HG03280 (cell line): ENCODE measurements around the gene GNL2.
"Not testable (repeated sequence)": the region's sequence is repeated elsewhere in the genome, so short reads cannot be mapped to it uniquely, and the experiment has no call there.

Experiments used
- ATAC-seq: cut with Tn5 transposase; IDR thresholded peaks from one replicate; pipeline ENCODE4 v1.9.1; 2021; ENCODE audit warnings: mild to moderate bottlenecking, moderate library complexity; ENCODE audit not compliant: unreplicated experiment

The GNL2 gene

DNA sequence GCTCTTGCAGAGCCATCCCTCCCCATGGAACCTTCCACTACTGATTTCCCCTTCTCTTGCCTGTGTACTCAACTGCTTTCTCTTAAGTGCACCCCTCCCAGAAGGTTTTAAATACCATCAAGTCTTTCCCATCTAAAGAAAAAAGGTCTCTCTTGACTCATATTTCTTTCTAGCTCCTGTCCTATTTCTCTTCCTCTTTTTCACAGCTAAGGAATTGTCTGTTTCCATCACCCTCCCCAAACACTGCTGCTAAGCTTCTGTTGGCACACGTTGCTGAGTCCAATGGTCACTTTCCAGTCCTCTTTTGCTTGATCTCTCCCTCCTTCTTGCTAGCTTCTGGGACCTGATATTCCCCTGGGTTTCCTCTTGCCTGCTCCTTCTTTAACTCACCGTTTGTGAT lies 13.3 kb upstream of the GNL2 start:
- no peak for ATAC-seq

DNA sequence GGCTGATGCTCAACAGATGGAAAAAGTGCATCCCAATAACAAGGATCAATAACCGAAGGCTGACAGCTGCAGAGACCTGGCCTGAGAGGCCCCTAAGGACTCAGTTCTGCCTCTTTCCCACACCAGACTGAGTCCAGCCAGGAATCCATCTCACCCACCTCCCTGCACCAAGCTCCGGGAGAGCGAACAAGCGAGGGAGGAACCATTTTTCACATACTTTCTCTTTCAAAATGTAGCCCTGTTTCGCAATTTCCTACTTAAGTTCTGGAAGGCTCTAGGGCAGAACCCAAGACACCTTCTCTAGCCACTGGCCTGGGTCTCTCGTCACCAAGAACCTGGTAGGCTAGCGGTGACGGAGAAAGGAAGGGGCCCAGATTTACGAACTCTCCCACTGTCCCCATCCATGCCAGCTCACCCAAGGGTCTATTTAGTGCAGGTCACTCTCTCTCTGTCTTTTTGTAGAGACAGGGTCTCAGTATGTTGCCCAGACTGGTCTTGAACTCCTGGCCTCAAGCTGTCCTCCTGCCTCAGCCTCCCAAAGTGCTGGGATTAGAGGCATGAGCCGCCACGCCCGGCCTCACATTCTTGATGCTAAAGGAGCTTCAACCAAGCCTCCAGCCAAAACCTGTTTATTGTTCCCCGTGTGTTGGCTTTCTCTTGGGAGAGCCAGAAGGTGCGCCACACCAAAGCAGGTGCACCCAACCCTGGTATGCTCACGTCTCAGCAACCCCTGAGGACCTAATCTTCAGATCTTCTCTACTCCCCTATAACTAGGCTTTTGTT lies 10.9 kb upstream of the GNL2 start:
- no peak for ATAC-seq

DNA sequence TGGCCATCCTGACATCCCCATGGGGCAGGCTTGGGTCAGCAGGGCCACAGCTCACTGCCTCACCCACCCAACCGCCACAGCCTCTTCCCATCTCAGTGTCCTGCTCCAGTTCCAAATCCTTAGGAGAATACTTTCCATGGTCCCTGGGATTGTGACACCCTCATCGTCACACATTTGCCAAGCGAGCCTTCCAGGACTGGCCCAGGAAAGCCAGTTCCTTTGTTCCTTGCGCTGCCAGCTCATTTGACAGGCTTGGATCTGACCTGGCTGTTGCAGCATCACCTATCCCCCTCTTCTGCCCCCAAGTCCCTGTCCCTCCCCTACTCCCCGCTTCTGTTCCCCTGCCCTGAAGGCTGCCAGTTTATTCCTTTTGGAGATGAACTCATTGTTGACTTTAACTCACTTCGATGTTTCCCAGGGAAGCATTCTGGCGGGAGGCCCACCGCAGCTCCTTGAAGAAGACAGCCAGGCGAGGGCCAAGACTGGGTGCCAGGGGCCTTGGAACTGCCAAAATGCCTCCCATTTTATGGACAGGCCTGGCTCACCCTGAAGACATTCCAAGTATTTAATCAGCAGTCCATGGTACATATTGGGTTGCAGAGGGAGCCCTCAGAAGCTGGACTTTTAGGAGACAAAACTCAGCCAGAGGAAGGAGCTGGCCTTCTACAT lies 10.2 kb upstream of the GNL2 start:
- no peak for ATAC-seq

DNA sequence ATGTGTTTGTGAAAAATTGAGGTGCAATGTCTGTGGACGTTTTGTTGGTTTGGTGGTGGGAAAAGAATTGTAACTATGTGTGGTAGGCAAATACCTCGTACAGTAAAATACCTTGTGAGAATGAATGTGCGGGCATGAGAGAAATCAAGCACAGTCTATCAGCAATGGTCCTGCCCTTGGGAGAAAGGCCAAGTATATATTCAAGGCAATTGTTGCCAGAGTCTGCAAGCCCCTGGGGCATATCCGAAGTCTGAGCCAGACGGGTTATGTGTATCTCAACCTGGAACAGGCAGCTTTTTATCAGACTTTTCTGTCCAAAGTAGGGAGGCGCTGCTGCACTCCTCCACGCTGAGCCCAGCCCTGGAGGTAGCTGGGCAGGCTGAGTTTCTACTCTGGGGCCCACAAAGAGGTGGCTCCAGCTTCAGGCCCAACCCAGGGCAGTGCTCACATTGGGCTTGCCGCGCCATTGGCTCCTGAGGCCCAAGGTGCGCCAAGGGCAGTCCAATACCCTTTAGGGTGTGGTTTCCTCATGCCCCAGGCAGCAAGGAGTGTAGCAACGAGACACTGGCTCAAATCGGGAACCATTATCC lies 9.4 kb upstream of the GNL2 start:
- no peak for ATAC-seq

DNA sequence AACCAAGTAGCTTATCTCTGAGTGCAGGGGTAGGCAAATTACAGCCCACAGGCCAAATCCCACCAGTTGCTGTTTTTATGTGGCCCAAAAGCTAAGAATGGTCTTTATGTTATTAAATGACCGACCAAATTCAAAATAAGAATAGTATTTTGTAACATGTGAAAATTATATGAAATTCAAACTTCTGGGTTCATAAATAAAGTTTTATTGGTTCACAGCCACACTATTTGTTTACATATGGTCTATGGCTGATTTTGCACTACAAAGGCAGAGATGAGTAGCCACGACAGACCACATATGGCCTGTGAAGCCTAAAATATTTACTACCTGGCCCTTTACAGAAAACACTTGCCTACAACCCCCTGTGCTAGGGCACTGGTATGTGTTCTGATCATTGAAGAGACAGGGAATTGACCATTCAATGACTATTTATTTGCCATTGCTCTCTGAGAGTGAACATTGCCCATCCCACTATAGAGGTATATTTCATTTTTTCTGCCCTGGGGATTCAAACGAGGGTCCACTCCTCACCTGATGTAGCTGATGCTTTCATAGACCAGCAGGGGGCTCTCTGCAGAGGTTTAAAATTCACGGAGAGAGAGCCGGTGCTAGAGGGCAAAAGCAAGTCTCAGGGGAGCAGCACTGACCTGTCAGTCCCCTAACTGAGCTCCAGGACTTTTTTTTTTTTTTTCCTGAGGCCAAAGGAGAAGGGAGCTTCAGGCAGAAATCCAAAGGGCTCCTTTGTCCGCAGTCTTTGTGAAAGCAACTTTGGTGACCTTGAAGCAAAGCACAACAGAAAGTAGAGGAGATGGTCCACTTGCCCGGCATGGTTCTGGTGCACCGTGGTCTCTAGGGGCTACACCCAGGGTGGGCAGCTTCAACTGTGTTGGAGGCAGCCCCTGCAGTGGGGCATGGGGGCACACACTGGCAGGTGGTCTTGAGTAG lies 7.3 kb upstream of the GNL2 start:
- no peak for ATAC-seq

DNA sequence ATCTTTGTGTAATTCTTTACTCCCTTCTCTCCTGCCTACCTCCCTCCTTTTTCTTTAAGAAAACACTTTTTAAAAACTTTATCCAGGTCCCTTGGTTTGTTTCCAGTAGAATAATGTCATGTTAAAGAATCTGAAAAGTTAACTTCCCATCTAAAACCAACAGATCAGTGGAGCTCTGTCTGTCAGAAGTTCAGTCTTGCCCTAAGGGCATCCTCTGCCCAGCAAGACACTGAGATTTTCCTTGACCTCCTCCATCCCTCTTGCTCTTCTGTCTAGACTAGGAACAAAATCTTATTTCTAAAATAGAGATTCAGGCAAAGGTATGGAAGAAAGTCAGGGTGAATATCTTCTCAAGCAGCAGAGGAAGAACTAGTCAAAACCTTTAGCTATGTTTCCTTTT lies 5.7 kb upstream of the GNL2 start:
- ATAC-seq, result no peak

DNA sequence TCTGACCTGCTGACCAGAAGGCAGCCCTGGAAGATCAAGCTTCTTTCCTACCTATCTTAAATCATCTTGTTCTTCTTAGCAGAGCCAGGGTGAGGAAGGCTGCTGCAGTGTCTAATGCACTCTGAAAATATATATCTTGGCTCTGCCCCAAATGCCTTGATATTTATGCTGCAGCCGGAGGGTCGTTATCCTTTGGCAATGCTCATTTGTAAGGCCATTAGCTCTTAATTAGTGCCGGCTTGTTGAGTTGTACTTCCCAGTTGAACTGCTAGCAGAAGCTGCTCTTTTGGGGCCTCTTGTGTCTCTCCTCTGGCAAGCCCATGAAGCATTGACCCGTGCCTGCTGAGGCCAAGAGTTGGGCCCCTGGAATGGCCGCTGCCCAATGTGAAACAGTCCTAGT lies 4.2 kb upstream of the GNL2 start:
- ATAC-seq, result no peak

DNA sequence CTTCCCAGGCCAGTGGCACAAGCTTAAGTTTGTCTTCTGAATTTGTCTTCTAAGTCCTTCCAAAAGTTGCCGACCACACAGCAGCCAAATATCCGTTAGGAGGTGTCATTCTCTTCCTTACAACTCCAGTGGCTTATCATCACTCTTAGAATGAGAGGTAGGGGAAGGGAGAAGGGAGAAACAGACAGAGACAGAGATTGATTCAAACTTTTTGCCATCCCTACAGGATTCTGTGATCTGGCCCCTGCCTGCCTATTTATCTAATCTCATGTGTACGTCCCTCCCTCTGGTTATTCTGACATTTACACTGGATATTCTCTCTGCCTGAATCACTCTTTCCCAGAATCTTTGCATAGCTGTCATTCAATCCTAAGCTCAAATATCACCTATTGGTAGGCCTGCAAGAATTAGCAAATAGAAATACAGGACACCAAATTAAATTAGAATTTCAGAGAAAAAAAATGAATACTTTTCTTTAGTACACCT lies 488 bp upstream of the GNL2 start:
- ATAC-seq, result peak; percentile 5

DNA sequence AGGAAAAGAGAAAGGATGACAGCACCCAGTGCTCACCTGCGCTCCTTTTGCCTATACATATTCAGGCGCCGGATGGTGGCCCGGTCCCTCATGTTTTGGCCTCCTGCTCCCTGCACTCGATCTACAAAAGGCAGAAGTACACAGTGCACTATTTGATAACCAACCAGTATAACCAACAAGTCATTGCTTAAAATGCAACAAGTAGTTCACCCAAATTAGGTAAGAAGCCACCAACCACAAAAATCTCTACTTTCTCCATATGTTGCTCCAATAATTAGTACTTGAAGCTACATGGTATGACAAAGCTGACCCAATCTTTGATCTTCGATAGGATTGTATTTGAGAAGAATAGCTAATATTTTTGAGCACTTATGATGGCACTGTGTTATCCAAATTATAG lies 2.0 kb downstream of the GNL2 start:
- no peak for ATAC-seq

DNA sequence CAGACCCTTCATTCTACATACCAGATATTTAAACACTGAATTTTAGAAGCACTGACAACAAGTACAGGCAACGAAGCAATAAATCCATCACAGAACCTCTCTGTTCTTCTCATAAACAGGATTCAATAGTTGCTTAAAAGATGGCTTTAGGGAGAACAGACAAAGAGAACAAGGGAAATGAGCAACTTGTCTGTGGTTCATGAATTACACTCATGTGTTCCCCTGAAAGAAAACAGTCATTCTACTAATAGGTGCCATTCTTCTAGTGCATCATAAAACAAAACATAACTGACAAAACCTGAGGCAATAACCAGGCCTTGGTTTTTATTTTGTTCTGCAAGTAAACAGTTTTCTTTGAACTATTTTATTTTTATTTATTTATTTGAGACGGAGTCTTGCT lies 6.8 kb downstream of the GNL2 start:
- no peak for ATAC-seq

DNA sequence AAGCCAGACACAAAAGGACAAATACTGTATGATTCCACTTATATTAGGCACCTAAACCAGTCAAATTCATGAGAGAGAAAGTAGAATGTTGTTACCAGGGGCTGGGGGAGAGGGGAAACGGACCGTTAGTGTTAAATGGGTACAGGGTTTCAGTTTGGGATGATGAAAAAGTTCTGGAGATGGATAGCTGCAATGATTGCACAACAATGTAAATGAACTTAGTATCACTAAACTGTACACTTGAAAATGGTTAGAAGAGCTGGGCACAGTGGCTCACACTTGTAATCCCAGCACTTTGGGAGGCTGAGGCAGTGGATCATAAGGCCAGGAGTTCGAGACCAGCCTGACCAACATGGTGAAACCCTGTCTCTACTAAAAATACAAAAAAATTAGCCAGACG lies 11.2 kb downstream of the GNL2 start:
- not testable (repeated sequence) for ATAC-seq

DNA sequence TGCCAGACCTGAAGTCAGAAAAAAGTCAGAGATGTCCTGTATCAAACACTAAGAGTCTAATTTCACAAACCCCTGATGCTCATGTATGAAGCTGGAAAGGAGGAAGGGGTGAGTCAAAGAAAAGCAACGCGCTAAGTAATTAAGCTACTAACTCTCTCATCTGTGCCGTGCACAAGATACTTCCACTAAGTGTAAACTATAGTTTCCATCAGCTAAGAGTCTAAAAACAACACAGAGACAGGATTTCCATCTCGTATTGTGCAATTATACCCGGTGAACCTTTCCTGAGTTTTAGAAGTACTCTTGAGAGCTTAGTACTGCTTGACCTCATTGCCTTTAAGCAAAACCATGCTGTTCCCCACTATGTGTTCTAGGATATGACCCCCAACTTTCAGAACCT lies 20.0 kb downstream of the GNL2 start:
- no peak for ATAC-seq

DNA sequence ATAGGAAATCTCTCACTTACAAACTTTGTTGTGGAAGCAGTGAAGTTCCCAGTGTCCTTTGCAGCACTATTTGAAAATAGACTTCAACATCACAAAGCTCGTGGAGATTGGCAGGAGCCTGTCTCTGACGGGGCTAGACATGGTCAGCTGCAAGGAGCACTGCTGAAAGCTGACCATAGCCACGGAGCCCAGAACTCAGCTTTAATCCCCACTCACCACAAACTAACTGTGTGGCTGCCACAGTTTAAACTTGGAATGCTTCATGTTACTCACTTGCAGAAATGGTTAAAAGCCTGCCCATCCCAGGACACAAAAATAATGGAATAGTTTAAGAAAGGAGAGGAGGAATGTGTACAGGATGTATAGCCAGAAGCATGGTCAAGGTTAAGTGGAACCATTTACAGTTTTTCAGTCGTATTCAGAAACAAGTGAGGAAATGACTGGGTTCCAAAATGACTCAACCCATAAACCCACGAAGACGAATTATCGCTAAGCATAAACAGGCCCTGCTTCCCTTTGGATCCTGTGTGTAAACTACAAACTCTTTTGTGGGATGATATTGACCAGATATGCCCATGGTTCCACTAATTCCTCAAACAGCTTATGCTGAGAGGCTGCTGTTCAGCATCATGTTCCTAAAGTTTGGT lies 20.8 kb downstream of the GNL2 start:
- no peak for ATAC-seq

DNA sequence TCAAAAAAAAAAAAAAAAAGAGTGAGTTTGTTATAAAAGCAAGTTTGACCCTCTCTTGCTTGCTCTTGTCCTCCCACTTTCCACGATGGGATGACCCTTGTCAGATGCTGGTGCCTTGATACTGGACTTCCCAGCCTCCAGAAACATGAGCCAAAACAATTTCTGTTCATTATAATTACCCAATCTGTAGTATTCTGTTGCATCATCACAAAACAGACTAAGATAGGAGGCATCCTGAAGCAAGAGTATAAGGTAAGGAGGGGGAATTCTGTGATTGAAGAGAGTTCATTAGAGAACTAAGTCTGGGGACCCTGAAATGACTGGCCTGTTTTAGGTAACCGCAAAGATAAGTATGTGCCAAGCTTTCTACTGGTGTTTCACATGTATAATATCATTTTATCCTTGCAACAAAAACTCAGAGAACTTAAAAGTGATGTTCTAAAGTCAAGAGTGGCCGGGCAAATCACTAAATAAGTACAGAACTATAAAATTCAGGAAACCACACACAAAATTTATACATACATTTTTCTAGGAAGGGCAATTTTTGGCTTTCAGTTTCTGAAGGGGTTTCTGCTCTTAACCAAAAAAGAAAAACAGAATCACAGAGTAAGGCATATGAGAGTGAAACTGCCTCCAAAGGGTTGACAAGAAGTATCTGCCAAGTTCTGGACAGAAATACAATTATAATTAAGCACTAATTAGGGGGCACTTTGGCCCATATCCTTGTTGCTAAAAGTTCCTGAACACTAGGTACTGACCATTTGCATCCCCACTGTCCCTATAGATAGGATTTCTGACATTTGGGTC lies 25.0 kb downstream of the GNL2 start:
- no peak for ATAC-seq

DNA sequence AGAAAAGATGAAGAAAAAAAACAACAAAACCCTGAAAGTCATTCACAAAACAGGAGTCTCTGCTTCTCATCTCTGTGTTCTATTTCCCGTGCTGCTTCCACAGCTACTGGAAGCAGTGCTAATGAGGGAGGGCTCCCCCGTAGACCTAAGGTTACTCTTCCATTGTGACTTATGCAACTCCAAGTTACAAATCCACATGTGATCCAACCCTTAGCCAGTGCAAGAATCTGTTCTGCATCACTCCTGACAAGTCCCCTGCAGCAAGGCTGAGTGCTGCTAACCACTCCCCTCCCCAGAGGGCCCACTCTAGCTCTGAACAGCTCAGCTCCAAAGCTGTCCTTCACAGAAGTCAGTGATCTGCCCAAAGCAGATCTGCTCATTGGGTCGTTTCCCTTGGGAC lies 28.7 kb downstream of the GNL2 start:
- ATAC-seq, result no peak

DNA sequence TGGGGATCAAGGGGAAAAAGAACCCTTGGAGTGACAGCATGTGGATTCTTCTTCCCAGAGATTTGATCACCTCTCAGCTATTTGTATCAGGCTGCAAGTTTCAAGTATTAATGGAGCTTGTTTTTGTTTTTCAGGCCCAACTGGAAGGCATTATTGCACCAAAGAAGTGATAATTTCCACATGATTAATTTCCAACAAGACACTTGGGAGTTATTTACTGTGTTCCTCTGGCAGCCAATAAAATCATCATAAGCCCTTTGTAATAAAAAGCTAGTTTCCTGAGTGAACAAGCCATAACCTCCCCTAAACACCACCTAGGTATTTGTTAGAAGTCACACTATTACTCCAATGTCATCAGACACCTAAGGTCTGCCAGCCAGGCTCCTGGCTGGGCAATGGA lies 30.8 kb downstream of the GNL2 start:
- no peak for ATAC-seq

DNA sequence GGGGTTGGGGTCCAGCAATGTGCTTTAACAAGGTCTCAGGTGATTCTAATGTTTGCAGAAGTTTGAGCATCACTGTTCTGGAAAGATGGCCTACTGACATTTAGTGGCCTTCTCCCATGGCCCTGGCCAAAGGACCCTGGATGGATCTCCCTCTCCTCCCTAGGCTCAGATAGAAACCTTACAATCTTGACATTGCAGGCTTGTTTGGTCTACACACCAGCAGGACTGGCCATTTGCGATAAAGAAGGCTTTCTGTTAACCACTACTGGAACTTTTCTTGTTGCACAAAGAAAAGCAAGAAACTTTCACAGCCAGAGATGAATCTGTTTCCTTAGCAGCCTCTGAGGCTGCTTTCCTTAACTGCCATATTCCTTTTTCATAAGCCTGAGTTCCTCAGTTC lies 32.8 kb downstream of the GNL2 start:
- no peak for ATAC-seq

DNA sequence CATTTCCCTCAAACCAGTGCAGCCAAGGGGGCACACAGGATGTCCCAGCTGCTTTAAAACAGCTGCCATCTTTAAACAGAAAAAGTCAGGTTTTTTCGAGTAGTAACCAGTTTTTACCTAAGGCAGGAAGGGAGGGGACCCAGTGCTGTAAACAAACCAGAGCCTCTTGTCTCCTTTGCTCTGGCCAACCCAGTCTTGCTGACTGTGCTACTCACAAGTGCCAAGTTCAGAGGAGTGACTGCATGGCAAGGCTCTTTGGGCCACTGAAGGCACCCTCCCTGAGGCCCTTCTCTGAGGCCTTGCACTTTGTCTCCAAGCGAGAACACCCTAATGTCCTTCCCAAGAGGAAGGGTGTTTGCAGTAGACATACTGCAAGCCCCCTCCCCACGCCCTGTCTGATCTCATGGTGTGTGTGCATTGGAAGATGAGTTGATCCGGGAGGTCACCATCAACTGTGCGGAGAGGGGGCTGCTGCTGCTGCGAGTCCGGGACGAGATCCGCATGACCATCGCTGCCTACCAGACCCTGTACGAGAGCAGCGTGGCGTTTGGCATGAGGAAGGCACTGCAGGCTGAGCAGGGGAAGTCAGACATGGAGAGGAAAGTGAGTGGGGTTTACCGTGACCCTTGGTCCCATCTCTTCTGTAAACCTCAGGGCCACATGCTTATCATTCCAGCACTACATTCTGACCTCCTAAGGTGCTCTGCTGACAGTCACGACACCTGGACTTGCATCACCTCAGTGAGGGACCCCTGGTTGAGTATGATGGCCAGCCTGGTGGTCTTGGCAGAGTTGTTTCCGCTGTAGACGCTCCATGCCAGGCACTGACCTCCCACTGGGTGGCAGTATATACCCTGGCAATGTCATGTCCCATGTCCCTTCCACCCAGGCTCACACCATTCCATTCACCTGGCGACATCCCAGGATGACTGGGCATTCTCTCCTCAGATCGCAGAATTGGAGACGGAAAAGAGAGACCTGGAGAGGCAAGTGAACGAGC lies 34.3 kb downstream of the GNL2 start:
- no peak for ATAC-seq
